GM18951 (cell line): Measurements from ENCODE around the gene DND1.
"Not testable (repeated sequence)": the region's sequence is repeated elsewhere in the genome, so short reads cannot be mapped to it uniquely, and the experiment has no call there.

Source experiments
- POLR2A ChIP-seq: IDR thresholded peaks from 4 replicates; pipeline ENCODE4 v1.6.1; 2011; ENCODE audit warnings: mild to moderate bottlenecking; ENCODE audit not compliant: insufficient read length, insufficient read depth; ENCODE audit errors: extremely low read depth
- in situ Hi-C: fragments of 300-500 bp; cut with MboI; formaldehyde crosslinking; loops from one replicate; pipeline ENCODE4 v1.12.0; 2022; ENCODE audit warnings: low sequenced_read_pairs, mixed read lengths, inconsistent platforms; ENCODE audit not compliant: unreplicated experiment

DND1 gene

DNA sequence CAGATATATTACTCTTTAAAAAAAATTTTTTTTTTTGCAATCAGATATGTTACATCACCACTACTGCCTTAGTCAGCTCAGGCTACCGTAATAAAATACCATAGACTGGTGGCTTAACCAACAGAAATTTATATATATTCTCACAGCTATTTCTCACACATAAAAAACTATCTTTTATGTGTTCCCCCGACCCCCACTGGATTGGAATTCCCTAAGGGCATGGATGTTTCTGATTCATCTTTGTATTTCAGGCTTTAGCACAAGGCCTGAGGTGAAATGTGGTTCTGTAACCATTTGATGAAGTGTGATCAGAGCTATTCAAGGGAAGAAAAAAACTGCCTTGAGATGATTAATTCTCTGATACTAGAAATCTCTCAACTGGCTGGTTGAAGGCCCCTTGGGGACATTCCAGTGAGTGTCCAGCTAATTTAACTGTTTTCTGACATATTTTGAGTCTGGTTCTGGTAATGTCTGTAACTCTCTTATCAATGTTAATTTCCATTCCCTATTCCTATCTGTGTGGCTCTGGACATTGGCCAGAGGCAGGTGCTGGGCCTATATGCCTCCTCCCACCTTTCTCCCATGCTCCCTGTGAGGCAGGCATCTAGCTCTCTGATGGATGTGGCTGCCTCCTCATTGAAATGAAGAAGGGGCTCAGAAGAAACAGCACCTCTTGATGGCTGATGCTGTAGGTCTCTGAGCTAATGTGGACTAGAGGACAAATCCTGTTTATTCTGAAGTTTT is 42.9 kb downstream of the DND1 start:
- in situ Hi-C loops: no loop called here
- TF ChIP-seq POLR2A: no peak

GRCh38 chr5:140628711-140629110 is 44.7 kb downstream of the DND1 start:
- TF ChIP-seq POLR2A: no peak
- in situ Hi-C loops: no loop called here

DNA sequence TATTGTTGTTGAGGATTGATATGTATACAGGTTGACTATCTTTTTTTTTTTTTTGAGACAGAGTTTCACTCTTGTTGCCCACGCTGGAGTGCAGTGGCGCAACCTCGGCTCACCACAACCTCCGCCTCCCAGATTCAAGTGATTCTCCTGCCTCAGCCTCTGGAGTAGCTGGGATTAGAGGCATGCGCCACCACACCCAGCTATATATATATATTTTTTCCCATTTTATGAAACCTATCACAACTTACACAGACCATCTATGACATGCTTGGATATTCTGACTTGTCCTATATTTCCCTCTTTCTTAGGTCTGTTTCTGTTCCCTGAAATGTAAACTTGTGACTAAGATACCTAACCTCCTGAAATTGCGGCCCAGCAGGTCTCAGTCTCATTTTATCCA is 45.4 kb downstream of the DND1 start:
- TF ChIP-seq POLR2A: no peak
- in situ Hi-C loops: no loop called here

DNA sequence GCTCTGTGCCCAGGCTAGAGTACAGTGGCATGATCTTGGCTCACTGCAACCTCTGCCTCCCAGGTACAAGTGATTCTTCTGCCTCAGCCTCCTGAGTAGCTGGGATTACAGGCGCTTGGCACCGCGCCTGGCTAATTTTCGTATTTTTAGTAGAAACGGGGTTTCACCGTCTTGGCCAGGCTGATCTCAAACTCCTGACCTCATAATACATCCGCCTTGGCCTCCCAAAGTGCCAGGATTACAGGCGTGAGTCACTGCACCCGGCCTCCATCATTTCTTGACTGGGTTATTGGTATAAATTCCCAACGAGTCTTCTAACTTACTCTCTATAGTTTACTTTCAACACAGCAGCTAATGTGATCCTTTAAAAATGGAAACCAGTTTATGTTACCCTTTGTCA is 48.5 kb downstream of the DND1 start:
- in situ Hi-C loops: not testable (repeated sequence)

GRCh38 chr5:140623061-140623460 is 50.3 kb downstream of the DND1 start:
- in situ Hi-C loops: not testable (repeated sequence)

DNA sequence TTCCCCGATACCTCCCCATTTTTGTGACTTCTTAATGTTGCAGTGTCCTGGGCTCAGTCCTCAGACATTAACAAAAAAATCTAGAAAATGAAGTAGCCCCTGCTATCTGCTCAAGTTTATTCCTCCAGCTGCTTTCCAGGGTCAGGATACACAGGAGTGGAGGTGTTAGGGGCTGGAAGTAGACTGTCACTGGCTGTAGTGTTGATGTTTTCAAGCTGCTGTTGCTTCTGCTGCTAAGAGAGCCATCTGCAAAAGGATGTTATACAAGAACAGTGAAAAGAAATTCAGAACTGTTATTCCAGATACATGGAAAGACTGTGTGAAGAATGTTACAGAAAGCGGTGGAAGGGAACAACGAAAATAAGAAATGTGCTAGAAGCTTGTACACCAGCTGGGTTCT is 51.1 kb downstream of the DND1 start:
- TF ChIP-seq POLR2A: no peak
- in situ Hi-C loops: no loop called here
